Right lobe of liver (tissue), 6 donors: ENCODE data around the gene IVL. TPM values are rescaled to one million over a fixed set of nuclear protein-coding genes. Genes with fewer than 3 reads are reported as not detected.

ENCODE experiments used
- ATAC-seq, 4 donors: fragments of 200-7000 bp; cut with Tn5 transposase; one replicate each; pipeline ENCODE4 v1.9.1; 2020; ENCODE audit warnings: mild to moderate bottlenecking in 4 of 4, moderate library complexity in 4 of 4
- DNase-seq, 3 donors: peaks; one replicate each; pipeline ENCODE4 v3.0.0-alpha.2; 2020
- H3K27ac ChIP-seq, 3 donors: fragments of 200-600 bp; one replicate each; pipeline ENCODE4 v1.8.0; 2022
- H3K27me3 ChIP-seq, 2 donors: fragments of 200-600 bp; one replicate each; pipeline ENCODE4 v1.8.0; 2022
- H3K36me3 ChIP-seq, 4 donors: fragments of 200-600 bp; sonication (generic) in 1 of 4; one replicate each; pipeline versions ENCODE4 v1.5.1 to v1.8.0; 2017 to 2022; ENCODE audit warnings: control low read depth in 1 of 4
- H3K4me1 ChIP-seq, 4 donors: fragments of 200-600 bp; sonication (generic) in 1 of 4; one replicate each; pipeline versions ENCODE4 v1.5.1 to v1.8.0; 2017 to 2022; ENCODE audit warnings: control low read depth in 1 of 4
- H3K4me3 ChIP-seq, 3 donors: fragments of 200-600 bp; one replicate each; pipeline ENCODE4 v1.8.0; 2022
- H3K9me3 ChIP-seq, 4 donors: fragments of 200-600 bp; sonication (generic) in 1 of 4; one replicate each; pipeline versions ENCODE4 v1.5.1 to v1.8.0; 2017 to 2022; ENCODE audit warnings: control low read depth in 1 of 4
- POLR2A ChIP-seq: fragments of 450-650 bp; IDR thresholded peaks from one replicate; pipeline ENCODE4 v1.6.1; 2017; ENCODE audit warnings: antibody characterized with exemption, mild to moderate bottlenecking
- WGBS: methylation state at CpG from one replicate; pipeline ENCODE4 v1.1.6; 2018; ENCODE audit warnings: low coverage, low lambda C conversion rate; ENCODE audit not compliant: insufficient coverage; ENCODE audit errors: missing lambda C conversion rate; 5-methylcytosine and 5-hydroxymethylcytosine counted together
- intact Hi-C, 2 donors: fragments of 100-400 bp; cut with DNase I; formaldehyde crosslinking; loops; one replicate each; pipeline versions ENCODE4 v1.11.2 to v1.14.1; 2022
- total RNA-seq, 6 experiments: library from RNA; depleted of rRNA in 2 of 6; stranded (reverse); fragments of >200 nt in 2 of 6; fragmentation: NEBNext Ultra II Directional in 3 of 6; extraction: Animal tissue kit (Norgen Biotek cat#: 25700) in 3 of 6; gene quantifications; one replicate each; pipeline versions ENCODE4 v1.1.0 to v1.2.4, GENCODE V29; 2016 to 2023
- TF ChIP-seq, protein P1 (sequence below), 4 donors: fragments of 200-600 bp in 3 of 4; fragments of 450-650 bp in 1 of 4; IDR thresholded peaks; one replicate each; pipeline versions ENCODE4 v1.5.1 to v1.8.0; 2016 to 2022; ENCODE audit warnings: antibody characterized with exemption in 4 of 4, mild to moderate bottlenecking in 2 of 4
- donor health status: DM: no; HTN: yes; CAD: no.
- donor health status: DM: no; HTN: no; CAD: no.
- donor health status: DM: no; HTN: no; CAD: no.
- donor health status: DM: no; HTN: yes; CAD: no.
- donor health status: DM: no; HTN: yes; CAD: no.

IVL gene
- total RNA-seq, 6 experiments from 2014 or later, result not detected

DNA sequence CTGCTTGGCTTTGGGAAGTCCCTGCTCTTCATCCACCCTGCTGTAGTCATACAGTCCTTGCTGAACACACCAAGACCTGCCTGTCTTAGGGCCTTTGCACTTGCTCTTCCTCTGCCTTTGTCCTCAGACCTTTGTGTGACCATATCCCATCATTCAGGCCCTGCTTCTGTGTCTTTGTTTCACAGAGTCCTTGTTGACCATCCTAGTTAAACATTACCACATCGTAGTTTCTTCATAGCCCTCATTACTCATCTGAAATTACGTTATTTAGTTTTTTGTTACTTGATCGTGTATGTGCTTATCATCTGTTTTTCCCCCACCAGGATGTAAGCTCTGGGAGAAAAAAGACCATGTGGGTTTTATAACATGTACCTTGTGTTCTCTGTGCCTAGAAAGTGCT lies 20.3 kb downstream of the IVL start:
- H3K36me3 ChIP-seq, result no peaks in the 10 kb centered on the region
- H3K4me3 ChIP-seq, result no peak overlapping the region
- ATAC-seq (peak; percentile 84 to 96 (median 94)), DNase-seq (no peak)
- H3K27ac ChIP-seq, result no peak overlapping the region
- H3K4me1 ChIP-seq, result no peaks in the 10 kb centered on the region
- no peaks in the 10 kb centered on the region for H3K27me3 ChIP-seq
- no peaks in the 10 kb centered on the region for H3K9me3 ChIP-seq
- 46% methylated on average over 3 of the region's 3 CpGs for WGBS
- TF ChIP-seq, protein P1, sequence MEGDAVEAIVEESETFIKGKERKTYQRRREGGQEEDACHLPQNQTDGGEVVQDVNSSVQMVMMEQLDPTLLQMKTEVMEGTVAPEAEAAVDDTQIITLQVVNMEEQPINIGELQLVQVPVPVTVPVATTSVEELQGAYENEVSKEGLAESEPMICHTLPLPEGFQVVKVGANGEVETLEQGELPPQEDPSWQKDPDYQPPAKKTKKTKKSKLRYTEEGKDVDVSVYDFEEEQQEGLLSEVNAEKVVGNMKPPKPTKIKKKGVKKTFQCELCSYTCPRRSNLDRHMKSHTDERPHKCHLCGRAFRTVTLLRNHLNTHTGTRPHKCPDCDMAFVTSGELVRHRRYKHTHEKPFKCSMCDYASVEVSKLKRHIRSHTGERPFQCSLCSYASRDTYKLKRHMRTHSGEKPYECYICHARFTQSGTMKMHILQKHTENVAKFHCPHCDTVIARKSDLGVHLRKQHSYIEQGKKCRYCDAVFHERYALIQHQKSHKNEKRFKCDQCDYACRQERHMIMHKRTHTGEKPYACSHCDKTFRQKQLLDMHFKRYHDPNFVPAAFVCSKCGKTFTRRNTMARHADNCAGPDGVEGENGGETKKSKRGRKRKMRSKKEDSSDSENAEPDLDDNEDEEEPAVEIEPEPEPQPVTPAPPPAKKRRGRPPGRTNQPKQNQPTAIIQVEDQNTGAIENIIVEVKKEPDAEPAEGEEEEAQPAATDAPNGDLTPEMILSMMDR (IDR thresholded peaks at IDR 0.05), result no peak
- TF ChIP-seq POLR2A, result no peak
- intact Hi-C loops, result no loop called here

DNA sequence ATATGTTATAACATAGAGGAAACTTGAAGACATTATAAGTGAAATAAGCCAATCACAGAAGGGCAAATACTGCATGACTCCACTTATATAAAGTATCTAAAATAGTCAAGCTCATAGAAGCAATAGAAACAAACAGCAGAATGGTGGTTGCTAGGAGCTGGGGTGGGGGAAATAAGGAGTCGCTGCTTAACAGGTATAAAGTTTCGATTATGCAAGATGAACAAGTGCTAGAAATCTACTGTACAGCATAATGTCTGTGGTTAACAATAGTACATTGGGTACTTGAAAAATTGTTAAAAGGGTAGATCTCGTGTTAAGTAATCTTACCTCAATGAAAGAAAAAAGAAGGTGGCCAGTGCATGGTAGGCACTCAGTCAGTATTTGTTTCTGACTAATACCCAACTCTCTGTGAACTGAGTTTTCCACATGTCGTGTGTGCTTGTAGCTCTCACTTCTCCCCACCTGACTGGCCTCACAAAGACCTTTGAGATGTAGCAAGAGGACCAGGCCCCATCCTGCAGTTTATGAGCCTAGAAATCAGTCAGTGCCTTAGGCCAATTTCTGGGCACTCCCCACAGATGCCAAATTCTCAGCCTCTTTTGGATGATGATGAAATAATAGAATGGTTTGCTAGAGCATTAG lies 23.9 kb downstream of the IVL start:
- no peak overlapping the region for H3K27ac ChIP-seq
- DNase-seq, result no peak
- no peak for TF ChIP-seq POLR2A
- TF ChIP-seq, protein P1 (IDR thresholded peaks at IDR 0.05), result no peak
- no peaks in the 10 kb centered on the region for H3K9me3 ChIP-seq
- intact Hi-C loops, result no loop called here
- H3K36me3 ChIP-seq, result no peaks in the 10 kb centered on the region
- 62% methylated on average over 4 of the region's 4 CpGs for WGBS
- no peak overlapping the region for H3K4me3 ChIP-seq
- ATAC-seq, result no peak
- no peaks in the 10 kb centered on the region for H3K27me3 ChIP-seq
- H3K4me1 ChIP-seq, result no peaks in the 10 kb centered on the region

DNA sequence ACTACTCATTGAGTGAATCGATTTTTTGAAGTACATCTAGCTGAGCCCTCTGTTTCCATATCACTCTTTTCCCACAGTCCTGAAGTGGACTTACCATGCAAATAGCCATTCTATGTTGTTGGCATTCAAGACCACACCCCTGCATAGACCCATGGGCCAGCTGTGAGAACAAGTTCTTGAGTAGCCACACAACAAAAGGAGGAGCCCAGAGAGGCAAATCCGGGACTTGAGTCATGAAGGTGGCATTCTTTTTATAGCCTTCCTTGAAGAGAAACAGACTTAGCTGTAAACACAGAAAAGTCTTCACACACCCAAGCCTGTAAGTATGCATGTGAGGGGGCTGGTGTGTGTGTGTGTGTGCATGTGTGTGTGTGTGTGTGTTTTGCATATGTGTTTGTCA lies 24.9 kb downstream of the IVL start:
- ATAC-seq (no peak), DNase-seq (no peak)
- no peak overlapping the region for H3K27ac ChIP-seq
- no peak overlapping the region for H3K4me3 ChIP-seq
- H3K27me3 ChIP-seq, result no peaks in the 10 kb centered on the region
- no peaks in the 10 kb centered on the region for H3K36me3 ChIP-seq
- TF ChIP-seq POLR2A, result no peak
- TF ChIP-seq, protein P1 (IDR thresholded peaks at IDR 0.05), result no peak
- WGBS, result 61% methylated on average over 2 of the region's 2 CpGs
- H3K4me1 ChIP-seq, result no peaks in the 10 kb centered on the region
- H3K9me3 ChIP-seq, result no peaks in the 10 kb centered on the region
- intact Hi-C loops, result no loop called here

DNA sequence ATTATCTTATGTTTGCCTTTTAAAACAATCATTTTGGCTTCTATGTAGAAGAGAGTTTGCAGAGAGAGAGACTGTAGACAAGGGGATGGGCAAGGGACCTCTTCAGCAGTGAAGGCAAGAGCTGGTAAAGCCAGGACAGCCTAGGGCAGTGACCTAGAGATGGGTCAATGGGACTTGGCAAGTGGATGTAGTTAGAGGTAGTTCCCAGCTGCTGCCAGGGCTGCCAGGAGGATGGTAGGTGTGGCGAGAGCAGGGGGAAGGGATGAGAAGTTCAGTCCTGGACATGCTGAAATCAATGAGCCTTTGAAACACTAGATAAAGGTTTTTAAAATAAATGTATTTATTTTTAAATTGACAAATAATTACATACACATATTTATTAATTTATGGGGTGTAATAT lies 32.3 kb downstream of the IVL start:
- no peak for TF ChIP-seq POLR2A
- WGBS, result 27% methylated on average over 1 of the region's 1 CpG

DNA sequence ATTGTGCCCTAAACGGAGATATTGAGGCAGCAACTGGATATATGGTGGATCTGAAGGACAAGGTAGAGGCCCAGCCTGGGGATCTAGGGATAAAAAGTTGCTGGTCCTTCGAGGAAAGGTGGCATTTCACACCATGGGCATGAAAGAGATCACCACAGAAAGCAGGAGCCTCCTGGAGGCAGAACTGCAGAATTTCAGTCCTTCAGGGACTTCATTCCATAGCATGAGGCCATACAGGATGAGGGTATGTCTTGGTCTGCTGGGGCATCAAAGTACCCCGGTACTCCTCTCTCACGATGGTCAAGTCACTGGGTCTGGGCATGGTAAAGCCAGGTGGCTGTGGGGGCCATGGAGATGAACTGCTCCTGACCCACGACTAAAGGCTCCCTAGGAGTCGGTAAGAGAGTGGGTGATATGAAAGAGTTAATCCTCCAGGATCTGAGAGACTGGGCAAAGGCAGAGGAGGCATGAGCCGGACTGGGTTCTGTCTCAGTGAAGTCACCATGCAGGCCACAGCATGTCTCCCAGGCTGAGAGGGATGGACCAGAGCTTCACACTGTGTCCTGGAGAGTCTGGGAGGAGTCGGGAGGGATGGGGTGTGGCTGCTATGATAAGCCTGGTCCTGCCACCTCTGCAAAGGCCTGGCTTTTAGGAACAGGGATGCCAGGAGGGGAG lies 32.8 kb downstream of the IVL start:
- 54% methylated on average over 7 of the region's 8 CpGs for WGBS
- intact Hi-C loops, result no loop called here
- H3K36me3 ChIP-seq, result no peaks in the 10 kb centered on the region
- H3K4me3 ChIP-seq, result no peak overlapping the region
- no peak for ATAC-seq
- H3K9me3 ChIP-seq, result no peaks in the 10 kb centered on the region
- H3K27ac ChIP-seq, result no peak overlapping the region
- no peaks in the 10 kb centered on the region for H3K27me3 ChIP-seq
- TF ChIP-seq POLR2A, result no peak
- TF ChIP-seq, protein P1 (IDR thresholded peaks at IDR 0.05), result no peak
- H3K4me1 ChIP-seq, result peaks cover 0 to 17% (median 5%) of the 10 kb centered on the region in 4 donors
- no peak for DNase-seq

More for the DNA sequence above, 32.3 kb downstream of the IVL start:
- Histone ChIP-seq H3K4me3 (no peak overlapping the region), H3K27me3 (no peaks in the 10 kb centered on the region), H3K36me3 (no peaks in the 10 kb centered on the region), H3K9me3 (no peaks in the 10 kb centered on the region), H3K4me1 (peaks cover 0 to 17% (median 5%) of the 10 kb centered on the region in 4 donors), H3K27ac (no peak overlapping the region)
- intact Hi-C loops, result no loop called here
- peak; percentile 97 to 99 (median 98) for ATAC-seq
- DNase-seq, result peak; percentile 80 to 92 (median 90)
